HepG2 (cell line): ENCODE data around the gene UBC. TPM values are rescaled to one million over a fixed set of nuclear protein-coding genes. Genes with fewer than 3 reads are reported as not detected.

ENCODE experiments used
- ATM ChIP-seq: fragments of 450-650 bp; IDR thresholded peaks from 2 replicates; pipeline ENCODE4 v1.7.1; 2017; ENCODE audit warnings: mild to moderate bottlenecking, borderline replicate concordance
- CEBPB ChIP-seq: IDR thresholded peaks from 2 replicates; pipeline ENCODE4 v1.6.1; 2011; ENCODE audit warnings: low read depth, low read length, improper control_type of control experiment, borderline replicate concordance
- FLYWCH1 ChIP-seq: sonication (generic); formaldehyde crosslinking; IDR thresholded peaks from 2 replicates; pipeline ENCODE4 v1.8.1; 2023; ENCODE audit warnings: mild to moderate bottlenecking, missing genetic modification reagents
- ONECUT2 ChIP-seq: sonication (generic); formaldehyde crosslinking; IDR thresholded peaks from 2 replicates; pipeline ENCODE4 v1.4.0; 2020; ENCODE audit warnings: missing genetic modification reagents
- PHF21A ChIP-seq: sonication (generic); formaldehyde crosslinking; IDR thresholded peaks from 2 replicates; pipeline ENCODE4 v1.5.0; 2020; ENCODE audit warnings: mild to moderate bottlenecking, missing genetic modification reagents
- PITX1 ChIP-seq: sonication (generic); formaldehyde crosslinking; IDR thresholded peaks from 2 replicates; pipeline ENCODE4 v1.5.1; 2020; ENCODE audit warnings: mild to moderate bottlenecking, missing genetic modification reagents
- RBFOX2 ChIP-seq: fragments of 200-400 bp; formaldehyde crosslinking; IDR thresholded peaks from 2 replicates; pipeline ENCODE4 v1.6.1; 2017; ENCODE audit warnings: low read depth, mild to moderate bottlenecking, low read length
- RFXAP ChIP-seq: sonication (generic); formaldehyde crosslinking; IDR thresholded peaks from 2 replicates; pipeline ENCODE4 v1.4.0; 2020; ENCODE audit warnings: missing genetic modification reagents, borderline replicate concordance
- SRSF1 ChIP-seq: fragments of 200-400 bp; formaldehyde crosslinking; optimal IDR thresholded peaks from 2 replicates; pipeline ENCODE3; 2017; ENCODE audit warnings: mild to moderate bottlenecking, low read depth, low read length, moderate library complexity
- TCF7L2 ChIP-seq: IDR thresholded peaks from 2 replicates; pipeline ENCODE4 v1.6.1; 2011; ENCODE audit warnings: mild to moderate bottlenecking, low read depth, low read length, moderate library complexity
- ZFP90 ChIP-seq: sonication (generic); formaldehyde crosslinking; IDR thresholded peaks from 2 replicates; pipeline ENCODE4 v1.8.0; 2022; ENCODE audit warnings: missing genetic modification reagents, mild to moderate bottlenecking, inconsistent platforms, borderline replicate concordance
- ZNF274 ChIP-seq: sonication (generic); formaldehyde crosslinking; IDR thresholded peaks from 2 replicates; pipeline ENCODE4 v1.5.1; 2020; ENCODE audit warnings: mild to moderate bottlenecking, missing genetic modification reagents
- ZNF350 ChIP-seq: sonication (generic); formaldehyde crosslinking; IDR thresholded peaks from 2 replicates; pipeline ENCODE4 v1.4.0; 2020; ENCODE audit warnings: mild to moderate bottlenecking, low read depth, missing genetic modification reagents, borderline replicate concordance
- ZNF431 ChIP-seq: sonication (generic); formaldehyde crosslinking; IDR thresholded peaks from 2 replicates; pipeline ENCODE4 v1.9.0; 2022; ENCODE audit warnings: missing genetic modification reagents, low read depth, mild to moderate bottlenecking, borderline replicate concordance
- ZNF607 ChIP-seq: sonication (generic); formaldehyde crosslinking; IDR thresholded peaks from 2 replicates; pipeline ENCODE4 v1.5.1; 2020; ENCODE audit warnings: missing genetic modification reagents, mild to moderate bottlenecking, borderline replicate concordance
- ZNF615 ChIP-seq: sonication (generic); formaldehyde crosslinking; IDR thresholded peaks from 2 replicates; pipeline ENCODE4 v1.5.0; 2020; ENCODE audit warnings: mild to moderate bottlenecking, missing genetic modification reagents, borderline replicate concordance
- ZNF660 ChIP-seq: sonication (generic); formaldehyde crosslinking; IDR thresholded peaks from 2 replicates; pipeline ENCODE4 v1.5.1; 2020; ENCODE audit warnings: mild to moderate bottlenecking, low read depth, missing genetic modification reagents, borderline replicate concordance
- ZNF678 ChIP-seq: sonication (generic); formaldehyde crosslinking; IDR thresholded peaks from 2 replicates; pipeline ENCODE4 v1.4.0; 2020; ENCODE audit warnings: mild to moderate bottlenecking, missing genetic modification reagents
- ZNF850 ChIP-seq: sonication (generic); formaldehyde crosslinking; conservative IDR thresholded peaks from 2 replicates; pipeline ENCODE4 v1.9.0; 2021; ENCODE audit warnings: mild to moderate bottlenecking, missing genetic modification reagents
- ZNF878 ChIP-seq: sonication (generic); formaldehyde crosslinking; IDR thresholded peaks from 2 replicates; pipeline ENCODE4 v1.8.1; 2023; ENCODE audit warnings: mild to moderate bottlenecking, missing genetic modification reagents, moderate library complexity
- polyA plus RNA-seq, 8 experiments: library from polyadenylated mRNA; depleted of rRNA in 3 of 8; stranded (reverse) in 7 of 8; unstranded in 1 of 8; fragments of >200 nt; fragmentation: Illumina TruSeq in 4 of 8; extraction: Trizol in 4 of 8; gene quantifications; 2 replicates each; pipeline versions ENCODE4 v1.2.1 to v1.2.3, GENCODE V29; 2011 to 2016; ENCODE audit warnings: low read depth in 4 of 8, missing spikeins in 1 of 8, mixed read lengths in 1 of 8; ENCODE audit not compliant: insufficient read depth in 1 of 8
- total RNA-seq, 5 experiments: library from RNA; depleted of rRNA; stranded (reverse); fragments of >200 nt; fragmentation: Illumina TruSeq; extraction: Trizol; gene quantifications; 2 replicates each; pipeline ENCODE4 v1.2.3, GENCODE V29; 2016; ENCODE audit warnings: low read depth in 1 of 5
- TF ChIP-seq, protein P1 (sequence below): sonication (generic); formaldehyde crosslinking; IDR thresholded peaks from 2 replicates; pipeline ENCODE4 v1.4.0; 2020; ENCODE audit warnings: mild to moderate bottlenecking, missing genetic modification reagents, borderline replicate concordance
- TF ChIP-seq, protein P2 (sequence below): sonication (generic); formaldehyde crosslinking; IDR thresholded peaks from 2 replicates; pipeline ENCODE4 v1.8.1; 2022; ENCODE audit warnings: low read depth, mild to moderate bottlenecking, missing genetic modification reagents
- TF ChIP-seq, protein P3 (sequence below), 2 experiments: sonication (generic) in 1 of 2; formaldehyde crosslinking in 1 of 2; IDR thresholded peaks; 2 replicates each; pipeline versions ENCODE4 v1.5.1 to v1.6.1; 2011 to 2020; ENCODE audit warnings: borderline replicate concordance in 1 of 2, low read depth in 1 of 2, low read length in 1 of 2, mild to moderate bottlenecking in 1 of 2, missing genetic modification reagents in 1 of 2, moderate library complexity in 1 of 2

The UBC gene
- total and polyA plus RNA-seq, 2 of the 13 experiments (the other 11 are each of a cell fraction or from before 2014, with no cell fraction given), result 805 to 1,432 TPM

DNA sequence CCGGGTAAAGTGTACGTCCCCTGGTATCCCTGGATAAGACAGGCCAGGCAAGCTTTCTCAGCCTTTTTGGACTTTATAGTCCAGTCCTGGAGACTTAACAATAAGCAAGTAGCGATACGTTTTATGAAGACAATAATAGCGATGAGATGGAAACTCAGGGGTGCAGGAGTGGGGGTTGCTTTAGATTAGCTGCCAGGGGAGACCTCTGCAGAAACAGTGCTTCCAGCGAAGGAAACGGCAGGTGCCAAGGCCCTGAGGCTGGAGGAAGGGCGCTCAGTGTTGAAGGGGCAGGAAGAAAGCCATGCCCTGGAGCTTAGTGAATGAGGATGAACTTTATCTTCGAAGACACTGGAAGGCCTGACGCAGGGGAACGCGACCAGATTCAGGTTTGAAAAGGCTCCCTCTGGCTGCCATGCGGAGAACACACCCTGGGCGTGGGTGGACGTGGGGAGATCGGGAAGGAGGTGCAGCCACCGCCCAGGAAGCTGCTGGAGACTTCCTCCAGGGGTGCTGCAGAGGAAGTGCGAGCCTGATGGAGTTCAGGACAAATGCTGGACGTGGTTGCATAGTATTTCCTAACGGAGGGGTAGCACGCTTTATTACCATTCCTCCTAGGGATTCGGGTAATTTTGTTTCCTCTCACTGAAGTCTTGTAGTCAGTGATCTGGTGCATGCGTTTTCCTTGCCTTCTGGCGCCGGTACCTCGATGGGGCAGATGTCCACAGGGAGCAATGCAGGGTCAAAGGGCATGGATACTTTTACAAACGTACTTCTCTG lies 26.1 kb upstream of the UBC start (continued):
- TF ChIP-seq, protein P1, sequence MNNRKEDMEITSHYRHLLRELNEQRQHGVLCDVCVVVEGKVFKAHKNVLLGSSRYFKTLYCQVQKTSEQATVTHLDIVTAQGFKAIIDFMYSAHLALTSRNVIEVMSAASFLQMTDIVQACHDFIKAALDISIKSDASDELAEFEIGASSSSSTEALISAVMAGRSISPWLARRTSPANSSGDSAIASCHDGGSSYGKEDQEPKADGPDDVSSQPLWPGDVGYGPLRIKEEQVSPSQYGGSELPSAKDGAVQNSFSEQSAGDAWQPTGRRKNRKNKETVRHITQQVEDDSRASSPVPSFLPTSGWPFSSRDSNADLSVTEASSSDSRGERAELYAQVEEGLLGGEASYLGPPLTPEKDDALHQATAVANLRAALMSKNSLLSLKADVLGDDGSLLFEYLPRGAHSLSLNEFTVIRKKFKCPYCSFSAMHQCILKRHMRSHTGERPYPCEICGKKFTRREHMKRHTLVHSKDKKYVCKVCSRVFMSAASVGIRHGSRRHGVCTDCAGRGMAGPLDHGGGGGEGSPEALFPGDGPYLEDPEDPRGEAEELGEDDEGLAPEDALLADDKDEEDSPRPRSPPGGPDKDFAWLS (CRISPR knock-in tag), result no peak
- TF ChIP-seq ZNF678 (CRISPR knock-in tag) (no peak), FLYWCH1 (CRISPR knock-in tag) (no peak), SRSF1 (no peak), ZNF660 (CRISPR knock-in tag) (no peak), TCF7L2 (no peak), ZNF878 (CRISPR knock-in tag) (no peak), RFXAP (CRISPR knock-in tag) (no peak), ZFP90 (CRISPR knock-in tag) (no peak), ATM (no peak), ZNF431 (CRISPR knock-in tag) (no peak), PITX1 (no peak), CEBPB (no peak), ZNF274 (CRISPR knock-in tag) (no peak), ZNF350 (CRISPR knock-in tag) (no peak), ZNF607 (CRISPR knock-in tag) (no peak), ONECUT2 (CRISPR knock-in tag) (no peak), ZNF850 (CRISPR knock-in tag) (no peak), PHF21A (CRISPR knock-in tag) (peak; percentile 55; the same call in 1 of the 2 replicates), ZNF615 (CRISPR knock-in tag) (no peak), RBFOX2 (0 out of 2 replicates have a peak, but pooled peaks have one; percentile 20)
- TF ChIP-seq, protein P2, sequence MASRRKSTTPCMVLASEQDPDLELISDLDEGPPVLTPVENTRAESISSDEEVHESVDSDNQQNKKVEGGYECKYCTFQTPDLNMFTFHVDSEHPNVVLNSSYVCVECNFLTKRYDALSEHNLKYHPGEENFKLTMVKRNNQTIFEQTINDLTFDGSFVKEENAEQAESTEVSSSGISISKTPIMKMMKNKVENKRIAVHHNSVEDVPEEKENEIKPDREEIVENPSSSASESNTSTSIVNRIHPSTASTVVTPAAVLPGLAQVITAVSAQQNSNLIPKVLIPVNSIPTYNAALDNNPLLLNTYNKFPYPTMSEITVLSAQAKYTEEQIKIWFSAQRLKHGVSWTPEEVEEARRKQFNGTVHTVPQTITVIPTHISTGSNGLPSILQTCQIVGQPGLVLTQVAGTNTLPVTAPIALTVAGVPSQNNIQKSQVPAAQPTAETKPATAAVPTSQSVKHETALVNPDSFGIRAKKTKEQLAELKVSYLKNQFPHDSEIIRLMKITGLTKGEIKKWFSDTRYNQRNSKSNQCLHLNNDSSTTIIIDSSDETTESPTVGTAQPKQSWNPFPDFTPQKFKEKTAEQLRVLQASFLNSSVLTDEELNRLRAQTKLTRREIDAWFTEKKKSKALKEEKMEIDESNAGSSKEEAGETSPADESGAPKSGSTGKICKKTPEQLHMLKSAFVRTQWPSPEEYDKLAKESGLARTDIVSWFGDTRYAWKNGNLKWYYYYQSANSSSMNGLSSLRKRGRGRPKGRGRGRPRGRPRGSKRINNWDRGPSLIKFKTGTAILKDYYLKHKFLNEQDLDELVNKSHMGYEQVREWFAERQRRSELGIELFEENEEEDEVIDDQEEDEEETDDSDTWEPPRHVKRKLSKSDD (CRISPR knock-in tag), result no peak
- TF ChIP-seq, protein P3, sequence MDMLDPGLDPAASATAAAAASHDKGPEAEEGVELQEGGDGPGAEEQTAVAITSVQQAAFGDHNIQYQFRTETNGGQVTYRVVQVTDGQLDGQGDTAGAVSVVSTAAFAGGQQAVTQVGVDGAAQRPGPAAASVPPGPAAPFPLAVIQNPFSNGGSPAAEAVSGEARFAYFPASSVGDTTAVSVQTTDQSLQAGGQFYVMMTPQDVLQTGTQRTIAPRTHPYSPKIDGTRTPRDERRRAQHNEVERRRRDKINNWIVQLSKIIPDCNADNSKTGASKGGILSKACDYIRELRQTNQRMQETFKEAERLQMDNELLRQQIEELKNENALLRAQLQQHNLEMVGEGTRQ (IDR thresholded peaks at IDR 0.05; ENCODE audit: low read depth, low read length), result no peak
- TF ChIP-seq, protein P3 (CRISPR knock-in tag; IDR thresholded peaks at IDR 0.05; ENCODE audit: borderline replicate concordance), result no peak
